ENCODE measurements around the gene RPL7A. TPM values are rescaled to one million over a fixed set of nuclear protein-coding genes. Genes with fewer than 3 reads are reported as not detected.

Gene RPL7A
- total and polyA plus RNA-seq, 7 donors, result 1,013 to 3,403 (median 1,526) TPM

DNA sequence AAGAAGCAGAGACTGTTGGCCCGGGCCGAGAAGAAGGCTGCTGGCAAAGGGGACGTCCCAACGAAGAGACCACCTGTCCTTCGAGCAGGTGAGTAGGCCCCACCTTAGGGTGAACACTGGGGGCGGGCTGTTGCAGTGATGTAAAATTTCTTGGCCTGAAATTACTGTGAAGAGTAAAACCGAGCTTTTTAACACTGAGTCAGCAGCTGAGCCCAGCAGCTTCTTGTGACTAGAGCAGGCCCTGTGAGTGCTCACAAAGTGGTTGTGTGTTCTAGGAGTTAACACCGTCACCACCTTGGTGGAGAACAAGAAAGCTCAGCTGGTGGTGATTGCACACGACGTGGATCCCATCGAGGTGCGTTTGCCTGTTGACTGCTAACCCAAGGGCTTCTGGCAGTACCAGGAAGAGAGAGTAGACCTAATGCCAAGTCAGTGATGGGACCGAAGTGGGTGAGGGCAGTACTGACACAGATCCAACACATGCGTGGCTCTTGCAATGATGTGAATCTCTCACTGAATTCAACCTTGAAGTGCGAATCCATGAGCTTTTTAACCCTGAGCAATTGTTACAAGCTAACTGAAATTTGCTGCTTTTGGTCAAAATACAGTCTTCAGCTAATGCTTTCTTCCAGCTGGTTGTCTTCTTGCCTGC is 2.1 kb downstream of the RPL7A start:
- peaks cover 37% of the 10 kb centered on the region for H3K4me1 ChIP-seq
- intact Hi-C loops (cut with DNase I), result loop anchor here (5.0 to 10.0 kb wide), 2 partner anchors 115 to 127 kb away; partner anchors contain the start of gene SLC2A6 (in 1 of the 2)
- H3K4me3 ChIP-seq, result peak overlapping the region; percentile 97
- H3K27me3 ChIP-seq (ENCODE audit: insufficient read depth in 3 of 3, low read length in 2 of 3), result no peaks in the 10 kb centered on the region
- no peak for TF ChIP-seq CTCF (IDR thresholded peaks at IDR 0.05)
- H3K9me3 ChIP-seq, result no peaks in the 10 kb centered on the region
- WGBS, 3 donors, result 65 to 80% (median 71%) methylated on average over 15 of the region's 15 CpGs
- no peak overlapping the region for H3K27ac ChIP-seq
- peaks cover 7 to 74% of the 10 kb centered on the region in 2 donors for H3K36me3 ChIP-seq (ENCODE audit: insufficient read depth in 1 of 2, low read depth in 1 of 2)
- ATAC-seq (no peak), DNase-seq (no peak)

DNA sequence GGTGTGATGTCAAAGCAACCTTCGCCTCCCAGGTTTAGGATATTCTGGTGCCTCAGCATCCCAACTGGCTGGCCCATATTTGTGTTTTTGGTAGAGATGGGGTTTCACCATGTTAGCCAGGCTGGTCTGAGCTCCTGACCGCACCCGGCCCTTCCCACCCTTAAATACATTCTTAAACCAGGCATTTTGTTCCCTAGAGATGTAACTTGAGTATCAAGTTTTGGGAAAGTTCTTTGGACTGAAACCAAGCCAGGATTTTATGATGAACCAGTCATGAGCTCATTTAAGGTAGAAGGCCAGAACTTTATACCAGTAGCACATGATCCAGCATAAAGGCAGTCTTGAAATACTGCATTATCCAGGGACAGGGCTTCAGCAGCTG is 3.5 kb downstream of the RPL7A start:
- peaks cover 7 to 61% of the 10 kb centered on the region in 2 donors for H3K36me3 ChIP-seq (ENCODE audit: insufficient read depth in 1 of 2, low read depth in 1 of 2)
- peak overlapping the region; percentile 46 for H3K27ac ChIP-seq
- H3K4me1 ChIP-seq, result peaks cover 37% of the 10 kb centered on the region
- DNase-seq (no peak), ATAC-seq (no peak)
- TF ChIP-seq CTCF (IDR thresholded peaks at IDR 0.05), result no peak
- no peaks in the 10 kb centered on the region for H3K9me3 ChIP-seq
- H3K4me3 ChIP-seq, result no peak overlapping the region
- H3K27me3 ChIP-seq (ENCODE audit: insufficient read depth in 3 of 3, low read length in 2 of 3), result no peaks in the 10 kb centered on the region
- intact Hi-C loops (cut with DNase I), result loop anchor here in 1 of 2 donors (10.0 kb wide), 1 partner anchor 113 kb away; no protein-coding TSS in a partner anchor
- WGBS, 3 donors, result 68 to 89% (median 83%) methylated on average over 3 of the region's 3 CpGs

GRCh38 chr9:133351908-133352634 is 4.1 kb downstream of the RPL7A start:
- 62 to 74% (median 67%) methylated on average over 14 of the region's 14 CpGs for WGBS, 3 donors
- DNase-seq, result no peak
- intact Hi-C loops (cut with DNase I), result loop anchor here in 1 of 2 donors (2.0 to 10.0 kb wide), 2 partner anchors 23 to 113 kb away; no protein-coding TSS in a partner anchor
- TF ChIP-seq CTCF (IDR thresholded peaks at IDR 0.05), result peak; percentile 55
- Histone ChIP-seq H3K4me1 (peaks cover 34% of the 10 kb centered on the region), H3K4me3 (no peak overlapping the region), H3K27me3 (ENCODE audit: insufficient read depth in 3 of 3, low read length in 2 of 3) (no peaks in the 10 kb centered on the region), H3K27ac (peak overlapping the region; percentile 46), H3K9me3 (no peaks in the 10 kb centered on the region), H3K36me3 (ENCODE audit: insufficient read depth in 1 of 2, low read depth in 1 of 2) (peaks cover 7 to 61% of the 10 kb centered on the region in 2 donors)
- peak; percentile 7 to 29 (median 22) for ATAC-seq

GRCh38 chr9:133352635-133353340 is 4.8 kb downstream of the RPL7A start:
- TF ChIP-seq CTCF (IDR thresholded peaks at IDR 0.05), result no peak
- Histone ChIP-seq H3K9me3 (no peaks in the 10 kb centered on the region), H3K27ac (no peak overlapping the region), H3K4me3 (no peak overlapping the region), H3K27me3 (ENCODE audit: insufficient read depth in 3 of 3, low read length in 2 of 3) (no peaks in the 10 kb centered on the region), H3K4me1 (peaks cover 40% of the 10 kb centered on the region), H3K36me3 (ENCODE audit: insufficient read depth in 1 of 2, low read depth in 1 of 2) (peaks cover 7 to 61% of the 10 kb centered on the region in 2 donors)
- WGBS, 3 donors, result 66 to 71% (median 68%) methylated on average over 8 of the region's 8 CpGs
- ATAC-seq (no peak), DNase-seq (no peak)
- intact Hi-C loops (cut with DNase I), result loop anchor here in 1 of 2 donors (2.0 to 10.0 kb wide), 2 partner anchors 22 to 112 kb away; no protein-coding TSS in a partner anchor
